Fibroblast of mammary gland (primary cell): ENCODE results near the gene LMAN2.

Source experiments
- DNase-seq: peaks from one replicate; pipeline ENCODE4 v3.0.0-alpha.2; 2010; ENCODE audit warnings: low read depth
- H3K4me3 ChIP-seq: 2 replicates; pipeline ENCODE4 v1.5.1; 2011; ENCODE audit warnings: low read depth, mild to moderate bottlenecking, low read length, moderate library complexity; ENCODE audit not compliant: control insufficient read depth
- CTCF ChIP-seq: conservative IDR thresholded peaks from 2 replicates; pipeline ENCODE4 v1.5.1; 2011; ENCODE audit warnings: low read depth, low read length, inconsistent platforms; ENCODE audit not compliant: control insufficient read depth, insufficient read depth

The LMAN2 gene

DNA sequence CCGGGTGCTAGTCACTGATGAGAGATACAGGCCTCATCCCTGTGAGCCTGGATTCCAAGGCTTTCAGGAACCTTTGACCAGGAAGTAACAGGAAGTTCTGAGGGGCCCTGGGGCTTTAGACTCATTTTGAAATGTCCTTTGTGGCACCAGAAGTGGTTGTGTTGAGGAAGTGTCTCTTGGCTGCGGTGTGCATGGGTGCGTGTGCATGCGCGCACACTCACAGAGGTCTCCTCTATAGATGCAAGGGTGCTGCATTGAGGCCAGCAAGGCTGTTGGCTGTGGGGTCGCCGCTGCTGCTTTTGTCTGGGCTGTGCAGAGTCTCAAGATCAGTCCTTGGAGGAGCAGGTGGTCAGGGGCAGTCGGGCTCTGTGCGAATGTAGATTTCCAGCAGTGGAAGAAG is 55.5 kb downstream of the LMAN2 start:
- no peak for TF ChIP-seq CTCF
- H3K4me3 ChIP-seq, result no peak overlapping the region
- no peak for DNase-seq

- no peak overlapping the region for H3K4me3 ChIP-seq
- no peak for TF ChIP-seq CTCF
- DNase-seq, result no peak
Observed at GRCh38 chr5:177294632-177295031, 56.8 kb downstream of the LMAN2 start.

- H3K4me3 ChIP-seq, result no peak overlapping the region
- no peak for TF ChIP-seq CTCF
- DNase-seq, result no peak
Observed at GRCh38 chr5:177293819-177294581, 57.5 kb downstream of the LMAN2 start.

DNA sequence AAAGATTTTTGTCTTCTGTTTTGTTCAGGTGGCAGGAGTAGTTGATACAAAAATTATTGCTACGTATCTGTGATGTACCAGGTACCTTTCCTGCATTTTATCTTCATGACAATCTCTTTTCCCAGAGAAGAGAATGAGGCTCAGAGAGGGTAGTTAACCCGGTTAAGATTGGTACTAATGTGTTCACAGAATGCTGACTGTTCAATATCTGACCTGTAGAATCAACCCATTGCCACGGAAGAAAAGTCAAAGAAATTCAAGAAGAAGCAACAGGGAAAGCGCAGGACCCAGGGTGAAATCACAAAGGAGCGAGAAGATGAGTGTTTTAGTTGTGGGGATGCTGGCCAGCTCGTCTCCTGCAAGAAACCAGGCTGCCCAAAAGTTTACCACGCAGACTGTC is 59.7 kb downstream of the LMAN2 start:
- no peak for DNase-seq
- H3K4me3 ChIP-seq, result no peak overlapping the region
- TF ChIP-seq CTCF, result no peak

DNA sequence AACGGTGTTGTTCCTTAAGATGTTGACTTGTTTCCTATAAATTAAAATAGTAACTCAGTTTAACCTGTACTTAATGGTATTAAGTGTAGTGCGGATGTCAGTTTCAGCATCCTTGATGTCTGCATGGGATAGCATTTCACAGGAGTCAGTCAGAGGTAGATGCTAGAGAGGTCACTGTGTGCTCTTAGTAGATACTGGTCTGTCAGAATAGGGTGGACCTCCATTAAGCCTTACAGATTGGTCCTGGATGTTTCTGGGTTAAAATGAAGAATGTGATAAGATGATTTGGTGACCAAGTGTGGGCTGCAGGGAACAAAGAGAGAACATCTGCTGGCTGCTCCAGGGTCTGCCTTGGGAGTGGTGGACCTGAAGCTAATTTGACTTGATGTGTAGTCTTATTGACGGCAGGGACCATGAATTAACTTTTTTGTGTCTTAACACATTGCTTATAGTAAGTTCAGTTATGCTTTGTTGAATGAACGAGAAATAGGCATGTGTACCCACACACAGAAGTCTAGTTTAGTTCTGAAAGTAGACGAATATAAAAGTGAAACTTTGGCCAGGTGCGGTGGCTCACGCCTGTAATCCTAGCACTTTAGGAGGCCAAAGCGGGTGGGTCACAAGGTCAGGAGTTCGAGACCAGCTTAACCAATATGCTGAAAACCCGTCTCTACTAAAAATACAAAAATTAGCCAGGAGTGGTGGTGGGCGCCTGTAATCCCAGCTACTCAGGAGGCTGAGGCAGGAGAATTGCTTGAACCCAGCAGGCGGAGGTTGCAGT is 60.5 kb downstream of the LMAN2 start:
- no peak for DNase-seq
- no peak overlapping the region for H3K4me3 ChIP-seq
- no peak for TF ChIP-seq CTCF

- no peak for TF ChIP-seq CTCF
- no peak for DNase-seq
- no peak overlapping the region for H3K4me3 ChIP-seq
Observed at GRCh38 chr5:177288191-177288590, 63.3 kb downstream of the LMAN2 start.
